ENCODE data around the gene PABPN1.

GRCh38 chr14:23308721-23309445, 12.4 kb upstream of the PABPN1 start:
- no peak for TF ChIP-seq EZH2 (IDR thresholded peaks at IDR 0.05; ENCODE audit: insufficient read depth, poor library complexity, severe bottlenecking)
- no peak for TF ChIP-seq EZH2phosphoT487 (IDR thresholded peaks at IDR 0.05; ENCODE audit: insufficient read depth, low read depth)
